Astrocyte (in vitro differentiated cells and primary cell): ENCODE results near the gene IGF2BP3. TPM values are rescaled to one million over a fixed set of nuclear protein-coding genes. Genes with fewer than 3 reads are reported as not detected.

Experiments used
- DNase-seq: peaks from one replicate; pipeline ENCODE4 v3.0.0-alpha.2; 2010; ENCODE audit warnings: low read depth
- FAIRE-seq: peaks from 2 replicates; lab custom pipeline; 2011; peaks lifted over from hg19 to GRCh38; lab: Jason Lieb, UNC
- H2AFZ ChIP-seq: 2 replicates; pipeline ENCODE4 v1.6.0; 2012; ENCODE audit warnings: low read depth, low read length, inconsistent platforms
- H3K27ac ChIP-seq: 2 replicates; pipeline ENCODE4 v1.5.1; 2011; ENCODE audit warnings: low read depth, low read length, inconsistent platforms
- H3K27me3 ChIP-seq: 2 replicates; pipeline ENCODE4 v1.6.0; 2011; ENCODE audit warnings: low read length, inconsistent platforms; ENCODE audit not compliant: insufficient read depth
- H3K36me3 ChIP-seq: 2 replicates; pipeline ENCODE4 v1.5.1; 2011; ENCODE audit warnings: low read length, inconsistent platforms; ENCODE audit not compliant: insufficient read depth
- H3K4me1 ChIP-seq: 2 replicates; pipeline ENCODE4 v1.5.1; 2011; ENCODE audit warnings: low read length, inconsistent platforms; ENCODE audit not compliant: insufficient read depth
- H3K4me2 ChIP-seq: 2 replicates; pipeline ENCODE4 v1.6.0; 2012; ENCODE audit warnings: low read length, inconsistent platforms
- H3K4me3 ChIP-seq: 2 replicates; pipeline ENCODE4 v1.5.1; 2011; ENCODE audit warnings: low read depth, mild to moderate bottlenecking, low read length, inconsistent platforms; ENCODE audit not compliant: insufficient read depth
- H3K79me2 ChIP-seq: 2 replicates; pipeline ENCODE4 v1.6.0; 2012; ENCODE audit warnings: mild to moderate bottlenecking, low read length, inconsistent platforms; ENCODE audit not compliant: insufficient read depth
- H3K9ac ChIP-seq: 2 replicates; pipeline ENCODE4 v1.6.0; 2012; ENCODE audit warnings: mild to moderate bottlenecking, low read length, inconsistent platforms
- H3K9me3 ChIP-seq: 2 replicates; pipeline ENCODE4 v1.5.1; 2012; ENCODE audit warnings: low read depth, mild to moderate bottlenecking, low read length, inconsistent platforms; ENCODE audit not compliant: insufficient read depth
- H4K20me1 ChIP-seq: 2 replicates; pipeline ENCODE4 v1.6.0; 2012; ENCODE audit warnings: low read length, inconsistent platforms; ENCODE audit not compliant: insufficient read depth
- H3K27ac Mint-ChIP-seq: one replicate; pipeline ENCODE4 v1.8.0; 2021; ENCODE audit warnings: mild to moderate bottlenecking, mixed read lengths; ENCODE audit not compliant: unreplicated experiment
- H3K27me3 Mint-ChIP-seq: one replicate; pipeline ENCODE4 v1.8.0; 2021; ENCODE audit warnings: low read depth, mixed read lengths; ENCODE audit not compliant: unreplicated experiment
- H3K36me3 Mint-ChIP-seq: one replicate; pipeline ENCODE4 v1.8.0; 2021; ENCODE audit warnings: low read depth, mixed read lengths; ENCODE audit not compliant: unreplicated experiment
- H3K4me1 Mint-ChIP-seq: one replicate; pipeline ENCODE4 v1.8.0; 2021; ENCODE audit warnings: low read depth, mixed read lengths; ENCODE audit not compliant: unreplicated experiment
- H3K4me3 Mint-ChIP-seq: one replicate; pipeline ENCODE4 v1.8.0; 2021; ENCODE audit warnings: mild to moderate bottlenecking, moderate library complexity, mixed read lengths; ENCODE audit not compliant: unreplicated experiment
- H3K9me3 Mint-ChIP-seq: one replicate; pipeline ENCODE4 v1.8.0; 2021; ENCODE audit warnings: mild to moderate bottlenecking, mixed read lengths; ENCODE audit not compliant: unreplicated experiment
- CTCF ChIP-seq: IDR thresholded peaks from 2 replicates; pipeline ENCODE4 v1.5.1; 2011; ENCODE audit warnings: low read depth, mild to moderate bottlenecking, inconsistent platforms, low read length, moderate library complexity; ENCODE audit not compliant: insufficient read depth
- EZH2 ChIP-seq: IDR thresholded peaks from 2 replicates; pipeline ENCODE4 v1.6.1; 2012; ENCODE audit warnings: mild to moderate bottlenecking, low read length, inconsistent platforms; ENCODE audit not compliant: insufficient read depth
- total RNA-seq: library from RNA; stranded (reverse); gene quantifications from 2 replicates; pipeline ENCODE4 v1.2.1, GENCODE V29; 2021

Gene IGF2BP3
- total RNA-seq, 1 donor from 2014 or later: 79.5 TPM

- H3K36me3 ChIP-seq: peaks cover 4% of the 10 kb centered on the region
- H3K4me2 ChIP-seq: no peak overlapping the region
- peaks cover 99% of the 10 kb centered on the region for H3K79me2 ChIP-seq
- no peak overlapping the region for H3K9ac ChIP-seq
- peaks cover 78% of the 10 kb centered on the region for H4K20me1 ChIP-seq
- H3K9me3 Mint-ChIP-seq: no peaks in the 10 kb centered on the region
- no peak overlapping the region for H3K4me3 ChIP-seq
- DNase-seq (no peak), FAIRE-seq (no peak)
- TF ChIP-seq EZH2 (no peak), CTCF (no peak)
- H3K36me3 Mint-ChIP-seq: peaks cover 4% of the 10 kb centered on the region
- no peaks in the 10 kb centered on the region for H3K27me3 ChIP-seq
- no peaks in the 10 kb centered on the region for H3K27me3 Mint-ChIP-seq
- no peak overlapping the region for H3K27ac ChIP-seq
- no peaks in the 10 kb centered on the region for H3K9me3 ChIP-seq
- H2AFZ ChIP-seq: no peak overlapping the region
- H3K4me3 Mint-ChIP-seq: no peak overlapping the region
- H3K4me1 ChIP-seq: peaks cover 13% of the 10 kb centered on the region
- peaks cover 13% of the 10 kb centered on the region for H3K4me1 Mint-ChIP-seq
- H3K27ac Mint-ChIP-seq: no peak overlapping the region
Measured at GRCh38 chr7:23422909-23423308, 47.4 kb downstream of the IGF2BP3 start.

GRCh38 chr7:23422384-23422783 is 47.9 kb downstream of the IGF2BP3 start:
- peaks cover 15% of the 10 kb centered on the region for H3K4me1 Mint-ChIP-seq

More at GRCh38 chr7:23422384-23422783, 47.9 kb downstream of the IGF2BP3 start:
- H3K27ac ChIP-seq: no peak overlapping the region
- no peak overlapping the region for H3K4me3 ChIP-seq
- H3K4me1 ChIP-seq: peaks cover 17% of the 10 kb centered on the region
- no peak overlapping the region for H3K4me3 Mint-ChIP-seq
- no peaks in the 10 kb centered on the region for H3K27me3 Mint-ChIP-seq
- peaks cover 99% of the 10 kb centered on the region for H3K79me2 ChIP-seq
- DNase-seq: no peak
- no peak for TF ChIP-seq CTCF
- TF ChIP-seq EZH2: no peak
- no peaks in the 10 kb centered on the region for H3K27me3 ChIP-seq
- H3K27ac Mint-ChIP-seq: no peak overlapping the region
- H3K9ac ChIP-seq: no peak overlapping the region
- H3K9me3 ChIP-seq: no peaks in the 10 kb centered on the region
- H3K36me3 Mint-ChIP-seq: peaks cover 4% of the 10 kb centered on the region
- H3K9me3 Mint-ChIP-seq: no peaks in the 10 kb centered on the region
- H2AFZ ChIP-seq: no peak overlapping the region
- H3K36me3 ChIP-seq: peaks cover 4% of the 10 kb centered on the region
- no peak overlapping the region for H3K4me2 ChIP-seq
- H4K20me1 ChIP-seq: peaks cover 81% of the 10 kb centered on the region
- no peak for FAIRE-seq
